Stimulated activated CD8-positive, alpha-beta memory T cell treated with anti-CD3 and anti-CD28 coated beads, Interleukin-12 subunit alpha, Interleukin-12 subunit beta, amount 100 ng/mL, for 1 hour (primary cell): ENCODE results near the gene NOS1AP.

ENCODE experiments used
- DNase-seq: peaks from one replicate; pipeline ENCODE4 v3.0.0-alpha.2; 2020; ENCODE audit warnings: low read depth

NOS1AP gene

GRCh38 chr1:162090378-162090777 lies 20.9 kb downstream of the NOS1AP start:
- DNase-seq, result no peak

- no peak for DNase-seq
Measured at GRCh38 chr1:162091681-162092524, 22.4 kb downstream of the NOS1AP start.

- DNase-seq, result no peak
Measured at GRCh38 chr1:162093095-162093494, 23.6 kb downstream of the NOS1AP start.

GRCh38 chr1:162094271-162094670 lies 24.8 kb downstream of the NOS1AP start:
- DNase-seq, result no peak

- no peak for DNase-seq
Measured at GRCh38 chr1:162094723-162095122, 25.2 kb downstream of the NOS1AP start.

GRCh38 chr1:162107911-162108310 lies 38.4 kb downstream of the NOS1AP start:
- DNase-seq, result no peak

GRCh38 chr1:162108426-162108825 lies 38.9 kb downstream of the NOS1AP start:
- no peak for DNase-seq

GRCh38 chr1:162110910-162111309 lies 41.4 kb downstream of the NOS1AP start:
- no peak for DNase-seq

GRCh38 chr1:162111572-162111971 lies 42.1 kb downstream of the NOS1AP start:
- DNase-seq, result no peak

- DNase-seq, result no peak
Measured at GRCh38 chr1:162113419-162113818, 43.9 kb downstream of the NOS1AP start.

- no peak for DNase-seq
Measured at GRCh38 chr1:162117039-162117774, 47.7 kb downstream of the NOS1AP start.

GRCh38 chr1:162118063-162118462 lies 48.6 kb downstream of the NOS1AP start:
- DNase-seq, result no peak

- DNase-seq, result no peak
Measured at GRCh38 chr1:162128693-162129356, 59.3 kb downstream of the NOS1AP start.

GRCh38 chr1:162130308-162130707 lies 60.8 kb downstream of the NOS1AP start:
- no peak for DNase-seq

- no peak for DNase-seq
Measured at GRCh38 chr1:162131400-162132321, 62.2 kb downstream of the NOS1AP start.

- DNase-seq, result no peak
Measured at GRCh38 chr1:162133566-162133965, 64.1 kb downstream of the NOS1AP start.

- DNase-seq, result no peak
Measured at GRCh38 chr1:162134646-162135045, 65.2 kb downstream of the NOS1AP start.

GRCh38 chr1:162135271-162135775 lies 65.8 kb downstream of the NOS1AP start:
- no peak for DNase-seq

GRCh38 chr1:162136760-162137159 lies 67.3 kb downstream of the NOS1AP start:
- no peak for DNase-seq

- no peak for DNase-seq
Measured at GRCh38 chr1:162137179-162137960, 67.9 kb downstream of the NOS1AP start.

- DNase-seq, result no peak
Measured at GRCh38 chr1:162138112-162138511, 68.6 kb downstream of the NOS1AP start.
